ENCODE results near the gene SH2D4B.

The SH2D4B gene

GRCh38 chr10:80537736-80538480 lies at the start of gene SH2D4B:
Gene SH2D4B (plus strand): TSS chr10:80537902. CDS start chr10:80538332, 430 bp downstream.
- no peak for TF ChIP-seq CTCF (IDR thresholded peaks at IDR 0.05; ENCODE audit: extremely low read depth, insufficient read depth, missing control alignments)
- in situ Hi-C loops (cut with MboI; ENCODE audit: low pct_unique_long_range_greater_than_20kb, low sequenced_read_pairs, unreplicated experiment): no loop called here
- DNase-seq (ENCODE audit: low spot score): no peak

- no peak for TF ChIP-seq CTCF (IDR thresholded peaks at IDR 0.05; ENCODE audit: extremely low read depth, insufficient read depth, missing control alignments)
- in situ Hi-C loops (cut with MboI; ENCODE audit: low pct_unique_long_range_greater_than_20kb, low sequenced_read_pairs, unreplicated experiment): no loop called here
- DNase-seq (ENCODE audit: low spot score): no peak
These were observed 49.1 kb upstream of the SH2D4B start for GRCh38 chr10:80488539-80489066.

- DNase-seq (ENCODE audit: low spot score): no peak
- no peak for TF ChIP-seq CTCF (IDR thresholded peaks at IDR 0.05; ENCODE audit: extremely low read depth, insufficient read depth, missing control alignments)
- in situ Hi-C loops (cut with MboI; ENCODE audit: low pct_unique_long_range_greater_than_20kb, low sequenced_read_pairs, unreplicated experiment): no loop called here
These were observed 48.2 kb upstream of the SH2D4B start for GRCh38 chr10:80489371-80490112.

GRCh38 chr10:80491251-80492102 lies 46.2 kb upstream of the SH2D4B start:
- no peak for TF ChIP-seq CTCF (IDR thresholded peaks at IDR 0.05; ENCODE audit: extremely low read depth, insufficient read depth, missing control alignments)
- no peak for DNase-seq (ENCODE audit: low spot score)
- in situ Hi-C loops (cut with MboI; ENCODE audit: low pct_unique_long_range_greater_than_20kb, low sequenced_read_pairs, unreplicated experiment): no loop called here

GRCh38 chr10:80492848-80493521 lies 44.7 kb upstream of the SH2D4B start:
- in situ Hi-C loops (cut with MboI; ENCODE audit: low pct_unique_long_range_greater_than_20kb, low sequenced_read_pairs, unreplicated experiment): no loop called here
- TF ChIP-seq CTCF (IDR thresholded peaks at IDR 0.05; ENCODE audit: extremely low read depth, insufficient read depth, missing control alignments): no peak
- no peak for DNase-seq (ENCODE audit: low spot score)
